GM21381 (cell line): ENCODE results near the gene SMPDL3A.
"Not testable (repeated sequence)": the region's sequence is repeated elsewhere in the genome, so short reads cannot be mapped to it uniquely, and the experiment has no call there.

Source experiments
- ATAC-seq: cut with Tn5 transposase; IDR thresholded peaks from one replicate; pipeline ENCODE4 v1.9.1; 2021; ENCODE audit warnings: mild to moderate bottlenecking, moderate library complexity; ENCODE audit not compliant: unreplicated experiment

Gene SMPDL3A, protein sequence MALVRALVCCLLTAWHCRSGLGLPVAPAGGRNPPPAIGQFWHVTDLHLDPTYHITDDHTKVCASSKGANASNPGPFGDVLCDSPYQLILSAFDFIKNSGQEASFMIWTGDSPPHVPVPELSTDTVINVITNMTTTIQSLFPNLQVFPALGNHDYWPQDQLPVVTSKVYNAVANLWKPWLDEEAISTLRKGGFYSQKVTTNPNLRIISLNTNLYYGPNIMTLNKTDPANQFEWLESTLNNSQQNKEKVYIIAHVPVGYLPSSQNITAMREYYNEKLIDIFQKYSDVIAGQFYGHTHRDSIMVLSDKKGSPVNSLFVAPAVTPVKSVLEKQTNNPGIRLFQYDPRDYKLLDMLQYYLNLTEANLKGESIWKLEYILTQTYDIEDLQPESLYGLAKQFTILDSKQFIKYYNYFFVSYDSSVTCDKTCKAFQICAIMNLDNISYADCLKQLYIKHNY

DNA sequence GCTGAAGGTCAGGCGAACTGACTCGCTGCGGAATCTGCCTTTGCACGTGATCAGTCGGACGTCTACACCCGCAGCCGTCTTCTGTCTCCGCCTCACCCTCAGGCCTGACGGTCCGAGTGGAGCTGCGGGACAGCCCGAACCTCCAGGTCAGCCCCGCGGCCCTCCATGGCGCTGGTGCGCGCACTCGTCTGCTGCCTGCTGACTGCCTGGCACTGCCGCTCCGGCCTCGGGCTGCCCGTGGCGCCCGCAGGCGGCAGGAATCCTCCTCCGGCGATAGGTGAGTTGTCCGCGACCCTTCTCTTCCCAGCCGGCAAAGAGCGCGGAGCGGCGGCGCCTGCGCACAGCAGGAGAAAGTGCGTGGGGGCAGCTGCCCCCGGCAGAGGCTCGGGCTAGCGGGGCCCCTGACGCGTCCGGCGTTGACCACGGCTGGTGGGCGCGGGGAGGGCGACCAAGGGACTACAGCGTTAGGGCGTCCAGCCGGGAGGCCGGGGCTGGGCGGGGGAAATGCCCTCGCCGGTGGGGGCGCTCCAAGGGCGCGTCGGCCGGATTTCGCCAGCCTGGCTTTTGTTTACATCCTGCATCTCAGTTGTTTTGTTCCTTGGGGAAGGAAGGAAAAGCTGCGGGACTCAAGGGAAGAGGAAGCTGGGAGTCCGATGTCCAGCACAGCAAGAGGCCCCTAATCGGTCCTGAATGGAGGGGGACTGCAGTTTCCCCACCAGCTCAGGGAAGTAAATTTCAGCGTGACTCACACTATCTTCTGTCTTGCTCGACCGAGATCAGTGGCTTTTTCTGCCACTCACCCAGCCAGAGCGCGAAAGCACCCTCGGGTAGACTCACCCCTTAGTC, at the start of gene SMPDL3A:
SMPDL3A (plus strand) TSS at position 77 of the 846 bp plus-strand sequence; CDS start at position 166, 89 bp downstream.
- ATAC-seq: peak; percentile 57

DNA sequence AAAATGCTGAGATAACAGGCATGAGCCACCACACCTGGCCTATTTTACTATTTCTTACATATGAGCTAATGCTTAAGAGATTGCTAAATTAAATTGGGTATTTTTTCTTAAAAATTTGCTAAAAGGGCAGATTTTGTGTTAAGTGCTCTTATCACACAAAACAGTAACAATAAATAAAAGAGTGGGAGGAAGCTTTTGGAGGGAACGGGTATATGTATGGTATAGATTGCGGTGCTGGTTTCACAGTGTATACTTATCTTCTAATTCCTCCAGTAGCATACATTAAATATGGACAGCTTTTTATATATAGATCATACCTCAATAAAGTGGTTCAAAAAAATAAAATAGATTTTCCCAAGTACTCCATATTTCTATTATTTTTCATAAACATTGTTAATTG, 49.0 kb upstream of the SMPDL3A start:
- ATAC-seq: no peak

DNA sequence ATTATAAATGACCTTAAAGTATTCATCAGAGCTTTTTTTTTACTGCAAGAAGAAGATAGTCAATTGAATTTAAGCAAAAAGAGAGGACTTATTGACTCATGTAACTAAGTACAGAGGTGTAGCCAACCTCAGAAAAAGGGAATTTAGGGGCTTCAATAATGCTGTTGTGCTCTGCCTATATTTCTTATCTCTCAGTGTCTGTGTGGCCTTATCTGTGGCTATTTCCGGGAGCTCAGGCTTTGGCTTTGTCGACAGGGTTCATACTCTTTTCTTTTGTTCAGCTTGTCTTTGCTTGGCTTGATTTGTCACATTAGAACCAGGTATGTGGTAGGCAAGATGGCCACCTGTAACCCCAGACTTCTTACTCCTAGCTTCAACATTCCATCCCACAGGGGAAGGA, 48.1 kb upstream of the SMPDL3A start:
- ATAC-seq: no peak

DNA sequence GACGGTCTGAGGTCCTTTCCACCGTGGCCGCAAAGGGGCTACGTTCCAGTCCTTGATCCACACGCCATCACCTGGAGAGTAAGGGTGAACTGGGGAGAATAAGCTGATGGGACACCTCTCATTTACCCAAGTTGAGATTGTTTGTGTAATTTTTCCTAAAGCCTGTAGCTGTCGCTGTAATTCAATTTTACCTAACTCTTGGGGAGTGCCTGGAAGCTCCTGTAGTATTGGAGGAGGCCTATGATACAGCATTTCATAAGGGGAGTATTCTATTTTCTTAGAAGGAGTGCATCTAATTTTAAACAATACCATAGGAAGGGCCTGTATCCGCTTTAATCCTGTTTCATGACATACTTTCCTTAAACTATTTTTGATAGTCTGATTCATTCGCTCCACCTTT, 44.8 kb upstream of the SMPDL3A start:
- not testable (repeated sequence) for ATAC-seq

DNA sequence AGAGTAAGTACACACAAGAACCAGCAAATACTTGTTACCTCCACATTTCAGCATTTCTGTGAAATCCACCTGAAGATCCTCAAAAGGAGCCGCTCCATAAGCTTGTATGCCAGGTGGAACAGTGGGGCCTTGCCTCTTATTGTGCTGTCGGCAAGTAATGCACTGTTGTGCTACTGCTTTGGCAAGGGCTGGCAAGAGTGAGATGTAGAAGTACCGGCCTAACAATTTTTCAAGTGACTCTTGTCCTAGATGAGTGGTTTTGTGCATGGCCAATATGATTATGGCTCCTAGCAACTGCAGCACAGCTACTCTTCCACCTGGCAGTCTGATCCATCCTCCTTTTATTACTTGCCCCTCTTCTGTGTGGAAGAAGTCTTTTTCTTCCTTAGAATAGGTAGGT, 44.2 kb upstream of the SMPDL3A start:
- ATAC-seq: not testable (repeated sequence)

DNA sequence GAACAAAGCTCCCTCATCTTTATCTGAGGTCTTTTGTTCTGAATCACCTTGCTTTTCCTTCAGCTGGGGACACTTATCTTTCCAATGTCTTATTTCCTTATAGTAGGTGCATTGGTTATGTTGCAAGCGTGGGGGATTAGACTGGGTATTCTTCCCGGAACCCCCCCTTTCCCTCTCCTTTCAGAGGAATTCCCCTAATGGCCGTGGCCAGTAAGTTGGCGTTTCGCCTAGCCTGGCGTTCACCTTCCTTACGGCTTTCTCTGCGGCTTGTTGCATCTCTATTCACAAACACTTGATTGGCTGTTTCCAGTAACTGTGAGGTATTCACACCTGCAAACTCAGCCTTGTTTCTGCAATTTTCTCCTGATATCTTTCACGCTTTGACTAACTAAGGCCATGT, 42.4 kb upstream of the SMPDL3A start:
- ATAC-seq: no peak

DNA sequence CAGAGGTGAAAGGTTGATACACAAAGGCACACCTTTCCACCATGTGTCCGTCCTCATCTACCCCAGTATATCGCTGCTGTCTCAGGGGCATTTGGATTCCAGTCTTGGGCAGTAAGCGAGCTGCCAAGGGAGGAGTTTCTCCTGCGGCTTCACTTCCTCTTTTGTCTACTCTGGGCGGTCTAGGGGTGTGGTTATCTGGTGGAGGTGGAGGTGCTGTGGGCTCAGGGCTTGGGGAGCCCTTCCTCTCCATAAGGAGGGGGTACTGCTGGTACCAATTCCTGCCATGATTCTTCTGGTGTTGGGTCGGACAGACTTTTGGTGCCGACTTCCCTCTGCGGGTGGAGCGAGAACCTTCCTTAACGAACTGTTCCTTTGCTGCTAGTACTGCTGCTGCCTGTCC, 41.5 kb upstream of the SMPDL3A start:
- no peak for ATAC-seq

DNA sequence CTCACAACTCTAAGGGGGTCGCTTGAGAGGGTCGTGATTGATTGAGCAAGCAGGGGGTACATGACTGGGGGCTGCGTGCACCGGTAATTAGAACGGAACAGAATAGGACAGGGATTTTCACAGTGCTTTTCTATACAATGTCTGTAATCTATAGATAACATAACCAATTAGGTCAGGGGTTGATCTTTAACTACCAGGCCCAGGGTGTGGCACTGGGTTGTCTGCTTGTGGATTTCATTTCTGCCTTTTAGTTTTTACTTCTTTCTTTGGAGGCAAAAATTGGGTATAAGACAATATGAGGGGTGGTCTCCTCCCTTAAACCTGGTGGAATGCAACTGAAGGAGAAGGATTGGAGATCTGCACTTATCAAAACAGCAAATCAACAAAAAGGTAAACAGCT, 40.1 kb upstream of the SMPDL3A start:
- ATAC-seq: not testable (repeated sequence)

DNA sequence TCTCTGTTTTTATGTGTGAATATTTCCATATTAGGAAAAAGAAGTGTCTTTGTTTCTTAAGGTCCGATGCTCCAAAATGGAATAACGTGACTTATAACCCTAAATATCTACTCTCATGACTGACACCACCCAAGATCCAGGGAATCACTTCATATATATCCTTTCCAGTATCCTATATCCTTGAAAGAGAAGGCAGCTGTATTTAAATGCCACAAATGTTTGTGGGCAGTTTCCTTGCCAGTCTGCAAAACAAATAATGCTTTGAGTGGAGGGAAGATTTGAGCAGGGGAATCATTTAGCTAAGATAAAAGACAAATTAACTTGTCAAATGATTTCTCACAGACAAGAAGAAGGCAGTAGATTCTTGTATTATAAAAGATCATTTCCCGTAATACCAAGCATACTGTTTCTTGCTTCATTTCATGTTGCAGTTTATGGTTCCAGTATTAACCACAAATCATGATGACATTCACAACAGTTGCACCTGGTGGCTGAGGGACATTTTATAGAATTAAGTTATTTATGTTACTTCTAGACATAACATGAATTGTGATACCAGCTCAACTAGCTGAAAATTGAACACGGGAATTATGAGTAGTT, 39.5 kb upstream of the SMPDL3A start:
- ATAC-seq: no peak

DNA sequence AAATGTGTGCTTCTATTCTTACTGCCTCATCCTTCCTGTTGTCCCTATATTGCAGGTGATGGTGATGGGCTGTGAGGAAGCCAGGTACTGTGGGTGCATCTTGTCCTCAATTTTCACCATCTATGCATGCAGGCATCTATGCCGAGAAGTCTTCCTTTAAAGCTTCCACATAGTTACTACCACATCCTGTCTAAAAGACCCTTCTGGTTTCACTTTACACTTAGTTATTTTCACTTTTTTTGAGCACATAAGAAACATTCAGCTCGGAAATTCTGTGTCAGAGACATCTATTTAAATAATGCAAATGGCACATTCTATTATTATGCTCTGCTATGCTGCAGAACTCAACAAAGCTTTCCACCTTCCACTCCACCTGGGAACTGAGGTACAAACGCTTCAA, 37.7 kb upstream of the SMPDL3A start:
- ATAC-seq: peak; percentile 79

DNA sequence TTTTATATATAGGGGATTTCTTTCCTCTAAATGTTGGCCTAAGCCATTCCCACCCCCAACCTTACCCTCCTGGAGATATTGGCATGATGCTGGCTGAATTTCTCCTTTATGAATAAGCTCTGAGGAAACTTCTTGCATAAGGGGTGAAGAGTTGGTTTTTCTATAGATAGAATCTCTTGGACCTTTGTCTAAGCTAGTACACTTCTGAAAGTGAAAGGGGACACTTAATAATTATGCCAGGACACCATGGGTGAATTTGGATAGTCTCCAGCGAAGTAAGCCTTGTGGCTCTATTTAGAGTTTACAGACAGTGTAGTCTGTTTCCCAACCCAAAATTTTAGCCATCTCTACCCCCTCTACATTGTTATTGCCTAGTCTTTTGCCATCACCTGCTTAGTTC, 36.6 kb upstream of the SMPDL3A start:
- no peak for ATAC-seq

DNA sequence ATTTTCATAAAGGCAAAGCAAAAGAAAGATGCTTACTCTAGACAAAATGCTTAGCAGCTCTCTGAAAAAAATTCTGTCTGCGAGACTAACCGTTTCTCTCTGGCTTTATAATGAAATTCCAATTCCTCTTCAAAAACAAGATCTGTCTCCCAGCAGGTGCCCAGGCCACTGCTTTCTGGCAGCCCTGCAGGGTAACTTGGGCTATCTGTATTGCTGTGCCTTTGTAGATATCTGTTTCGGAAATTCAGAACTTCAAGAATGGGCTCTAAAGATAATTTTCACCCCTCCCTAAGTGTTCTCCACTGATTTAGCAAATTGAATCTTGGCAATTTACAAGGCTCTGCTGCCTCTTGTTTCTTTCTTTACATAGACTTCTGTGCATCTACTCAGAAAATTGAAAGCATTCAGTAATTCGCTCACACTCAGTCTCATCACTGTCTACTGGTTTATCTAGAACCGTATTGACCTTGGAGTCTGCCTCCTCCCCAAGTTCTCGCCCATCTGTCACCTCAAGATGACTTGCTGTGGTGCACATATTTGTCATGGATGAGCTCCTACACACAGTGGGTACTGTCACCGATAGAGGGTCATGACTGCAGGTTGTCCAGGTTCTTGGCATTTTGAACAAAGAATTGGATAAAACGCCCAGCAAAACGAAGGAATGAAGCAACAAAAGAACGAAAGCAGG, 35.9 kb upstream of the SMPDL3A start:
- no peak for ATAC-seq

DNA sequence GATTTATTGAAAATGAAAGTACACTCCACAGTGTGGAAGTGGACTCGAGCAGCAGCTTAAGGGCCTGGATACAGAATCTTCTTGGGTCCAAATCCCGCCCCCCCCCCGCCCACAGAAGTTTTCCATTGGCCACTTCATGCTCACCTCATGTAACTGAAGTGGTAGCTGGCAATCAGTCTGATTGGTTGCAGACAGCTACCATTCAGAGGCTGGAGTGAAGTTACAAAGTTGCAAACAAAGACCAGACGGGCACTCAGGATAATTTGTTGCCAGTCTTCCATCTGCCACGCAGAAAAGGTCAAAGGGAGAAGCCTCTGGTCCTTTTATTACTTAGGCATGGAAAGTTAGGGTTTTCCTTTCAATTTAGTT, 35.4 kb upstream of the SMPDL3A start:
- ATAC-seq: no peak

DNA sequence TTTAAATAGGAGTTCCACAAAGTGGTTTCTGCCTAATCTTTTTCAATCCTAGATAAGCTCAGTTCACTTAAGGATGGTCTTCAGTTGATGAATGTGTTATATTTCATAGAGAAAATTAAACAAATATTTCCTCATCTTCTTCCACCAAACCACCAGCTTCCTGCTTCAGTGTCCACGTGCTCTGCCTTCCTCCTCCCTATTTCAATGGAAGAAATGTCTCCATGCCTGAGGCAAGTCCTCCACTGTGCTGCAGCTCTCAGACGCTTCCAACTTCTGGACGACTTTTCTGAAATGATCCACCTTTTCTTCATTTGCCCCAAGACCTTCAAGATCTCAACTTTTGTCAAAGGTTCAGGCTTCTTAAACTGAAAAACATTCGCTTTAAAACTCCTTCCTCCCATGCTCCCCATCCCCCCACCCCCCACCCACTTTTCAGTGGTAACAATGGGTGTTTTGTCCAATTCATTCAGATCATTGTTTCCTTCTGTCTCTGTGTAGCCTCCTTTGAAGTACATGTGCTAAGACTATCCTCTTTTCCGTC, 34.8 kb upstream of the SMPDL3A start:
- no peak for ATAC-seq

DNA sequence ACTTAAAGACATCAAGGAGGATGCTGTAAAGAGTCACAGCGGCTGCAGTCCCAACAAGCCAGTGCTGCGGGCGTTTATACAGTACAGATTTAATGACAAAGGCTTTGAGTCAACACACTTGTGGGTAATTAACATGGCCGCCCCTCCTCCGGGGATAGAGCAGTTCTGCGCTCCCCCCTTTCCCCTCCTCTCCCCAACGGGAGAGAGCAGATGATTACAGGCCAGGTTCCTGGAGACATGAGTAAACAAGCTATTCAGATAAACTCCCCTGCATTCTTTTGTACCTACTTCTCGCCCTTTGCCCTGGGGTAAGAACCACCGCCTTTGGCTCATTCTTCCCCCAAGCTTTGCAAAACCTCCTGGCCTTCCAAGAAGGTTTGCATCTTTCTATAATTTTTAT, 33.2 kb upstream of the SMPDL3A start:
- ATAC-seq: no peak

DNA sequence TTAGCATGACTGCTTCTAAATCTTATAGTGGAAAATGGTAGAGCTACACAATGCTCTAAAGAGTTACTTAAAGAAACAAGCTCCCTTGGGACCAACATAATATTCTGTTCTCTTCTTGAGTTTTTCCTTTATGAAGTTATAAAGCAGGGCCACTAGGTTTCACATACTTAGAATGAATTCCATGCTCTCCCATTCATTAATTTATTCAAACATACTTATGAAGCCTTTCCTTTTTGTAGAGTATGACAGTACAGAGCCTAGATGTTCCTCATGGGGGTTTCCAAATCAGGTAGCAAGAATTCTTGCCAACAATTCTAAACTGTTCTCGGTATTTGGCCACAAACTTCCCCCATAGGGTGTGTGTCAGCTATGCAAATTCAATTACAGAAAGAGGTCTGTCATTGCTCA, 30.1 kb upstream of the SMPDL3A start:
- ATAC-seq: peak; percentile 89

DNA sequence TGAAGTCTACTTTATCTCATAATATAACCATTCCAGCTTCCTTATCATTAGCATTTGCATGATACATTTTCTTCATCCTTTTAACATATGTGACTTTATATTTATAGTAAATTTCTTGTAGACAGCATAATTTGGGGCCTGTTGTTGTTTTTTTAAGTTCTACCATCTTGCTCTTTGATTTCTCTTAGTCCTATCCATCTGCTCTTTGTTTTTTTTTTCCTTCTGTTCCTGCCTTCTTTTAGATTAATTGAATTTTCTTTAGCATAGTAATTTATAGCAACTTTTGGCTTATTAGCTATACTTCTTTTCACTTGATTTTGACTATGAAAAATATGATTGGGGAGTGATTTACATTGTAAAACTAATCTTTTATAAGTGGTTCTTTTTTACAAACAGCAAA, 28.7 kb upstream of the SMPDL3A start:
- ATAC-seq: no peak

DNA sequence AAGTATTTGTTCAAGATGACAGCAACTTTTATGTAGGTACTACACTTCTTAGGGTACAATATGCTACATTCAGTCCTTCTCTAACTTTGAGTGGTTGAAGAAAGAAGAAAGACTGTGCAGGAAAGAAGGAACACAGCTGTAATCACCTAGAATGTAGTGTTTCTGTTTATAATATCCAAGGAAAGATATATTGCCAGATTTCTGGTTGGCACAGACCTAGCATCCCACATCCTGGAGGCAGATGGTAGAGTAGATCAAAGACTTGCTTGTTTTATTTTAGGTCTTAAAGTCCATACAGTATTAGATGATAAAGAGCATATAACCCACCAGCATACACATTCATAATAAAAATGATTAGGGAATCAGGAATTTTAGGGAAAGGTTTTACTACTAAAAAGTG, 22.8 kb upstream of the SMPDL3A start:
- ATAC-seq: no peak

DNA sequence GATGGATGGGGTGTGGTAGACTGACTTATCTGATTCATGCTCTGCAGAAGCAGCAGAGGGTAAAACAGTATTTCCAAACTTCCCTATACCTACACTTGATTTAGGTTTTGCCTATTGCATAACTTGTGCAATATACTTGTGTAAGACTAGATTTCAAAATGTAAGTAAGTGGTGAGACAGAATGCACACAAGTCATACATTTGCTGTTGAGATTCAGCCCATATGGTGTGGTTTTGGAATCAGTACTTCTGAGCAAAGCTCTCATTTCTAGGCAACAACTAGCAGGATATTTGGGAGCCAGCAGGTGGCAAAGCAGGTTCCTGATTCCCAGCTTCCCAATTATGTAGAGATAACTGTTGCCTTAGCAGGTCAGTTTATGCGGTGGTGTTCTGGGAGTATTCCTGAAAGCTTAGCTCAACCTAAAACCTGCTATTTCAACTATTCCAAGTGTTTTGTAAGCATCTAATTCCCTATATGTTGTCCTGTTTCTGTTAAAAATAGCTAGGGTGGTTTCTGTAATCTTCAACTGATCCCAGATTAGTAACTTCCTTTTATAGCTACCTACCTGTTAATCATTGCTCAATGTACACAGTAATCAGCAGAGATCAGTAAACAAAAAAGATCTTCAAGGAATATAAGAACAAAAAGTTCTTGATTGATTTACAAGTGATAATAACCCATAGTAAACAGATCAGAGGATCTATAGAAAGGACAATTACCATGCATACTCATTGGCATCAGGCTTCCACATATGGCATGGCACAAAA, 18.0 kb upstream of the SMPDL3A start:
- no peak for ATAC-seq
